PC-3 (cell line): ENCODE data around the gene LTF. TPM values are rescaled to one million over a fixed set of nuclear protein-coding genes. Genes with fewer than 3 reads are reported as not detected.

Experiments used
- ATAC-seq: fragments of 200-7000 bp; cut with Tn5 transposase; 2 replicates; pipeline ENCODE4 v1.9.1; 2020; ENCODE audit warnings: mild to moderate bottlenecking, moderate library complexity
- BruUV-seq: library from RNA; stranded (reverse); fragments of 400-500 nt; replicated peaks from 2 replicates; lab custom pipeline; 2021; lab: Mats Ljungman, UMichigan
- CTCF ChIA-PET: fragments of 300-600 bp; sonication (Branson Sonifier 250); formaldehyde crosslinking; loops from one replicate; lab custom pipeline; 2022; ENCODE audit warnings: antibody characterized with exemption; lab: Charles Lee
- POLR2A ChIA-PET: fragments of 300-600 bp; sonication (Branson Sonifier 250); formaldehyde crosslinking; loops from one replicate; lab custom pipeline; 2022; ENCODE audit warnings: antibody characterized with exemption; ENCODE audit not compliant: unreplicated experiment; lab: Charles Lee
- DNase-seq: peaks from one replicate; pipeline ENCODE4 v3.0.0-alpha.2; 2015
- H2AFZ ChIP-seq: fragments of 300-600 bp; sonication (generic); 2 replicates; pipeline ENCODE4 v1.6.0; 2016; ENCODE audit warnings: antibody characterized with exemption, low read length
- H3F3A ChIP-seq: fragments of 300-600 bp; sonication (generic); one replicate; pipeline ENCODE4 v1.6.0; 2017; ENCODE audit warnings: antibody characterized with exemption, low read length, control low read depth, mild to moderate bottlenecking; ENCODE audit not compliant: unreplicated experiment
- H3K27ac ChIP-seq: fragments of 300-600 bp; sonication (generic); 2 replicates; pipeline ENCODE4 v1.5.1; 2016; ENCODE audit warnings: mild to moderate bottlenecking, low read length
- H3K27me3 ChIP-seq: fragments of 300-600 bp; sonication (generic); 2 replicates; pipeline ENCODE4 v1.6.1; 2016; ENCODE audit warnings: low read length, mixed read lengths
- H3K36me3 ChIP-seq: fragments of 300-600 bp; sonication (generic); 2 replicates; pipeline ENCODE4 v1.6.1; 2016; ENCODE audit warnings: low read depth, mixed run types, low read length, mixed read lengths
- H3K4me1 ChIP-seq: fragments of 300-600 bp; sonication (generic); 2 replicates; pipeline ENCODE4 v1.5.1; 2016; ENCODE audit warnings: low read length; ENCODE audit not compliant: insufficient read depth
- H3K4me2 ChIP-seq: fragments of 300-600 bp; sonication (generic); 2 replicates; pipeline ENCODE4 v1.6.0; 2016; ENCODE audit warnings: low read length
- H3K4me3 ChIP-seq: fragments of 300-600 bp; sonication (generic); 2 replicates; pipeline ENCODE4 v1.5.1; 2016; ENCODE audit warnings: mild to moderate bottlenecking, low read length, mixed read lengths
- H3K79me2 ChIP-seq: fragments of 300-600 bp; sonication (generic); 2 replicates; pipeline ENCODE4 v1.6.1; 2017; ENCODE audit warnings: low read length, mixed read lengths
- H3K9ac ChIP-seq: fragments of 300-600 bp; sonication (generic); 2 replicates; pipeline ENCODE4 v1.6.0; 2016; ENCODE audit warnings: mild to moderate bottlenecking, low read length
- H3K9me2 ChIP-seq: fragments of 300-600 bp; sonication (generic); replicated peaks from 2 replicates; pipeline ENCODE4 v1.6.1; 2016; ENCODE audit warnings: mixed run types, low read length, mixed read lengths
- H3K9me3 ChIP-seq: fragments of 300-600 bp; sonication (generic); 2 replicates; pipeline ENCODE4 v1.6.1; 2016; ENCODE audit warnings: low read length, mixed read lengths
- H4K20me1 ChIP-seq: fragments of 300-600 bp; sonication (generic); 2 replicates; pipeline ENCODE4 v1.6.1; 2016; ENCODE audit warnings: low read length, mixed read lengths
- EZH2 ChIP-seq: fragments of 300-600 bp; sonication (generic); IDR thresholded peaks from one replicate; pipeline ENCODE4 v1.6.1; 2017; ENCODE audit warnings: antibody characterized with exemption, mild to moderate bottlenecking, low read length; ENCODE audit not compliant: unreplicated experiment
- EZH2phosphoT487 ChIP-seq: fragments of 300-600 bp; sonication (generic); IDR thresholded peaks from 2 replicates; pipeline ENCODE4 v1.6.1; 2018; ENCODE audit warnings: mild to moderate bottlenecking, antibody characterized with exemption, low read length, borderline replicate concordance
- intact Hi-C: fragments of 100-400 bp; cut with micrococcal nuclease; formaldehyde crosslinking; loops from 2 replicates; pipeline ENCODE4 v1.9.0; 2023
- total RNA-seq: library from RNA; depleted of rRNA; stranded (reverse); fragments of >200 nt; gene quantifications from 2 replicates; pipeline ENCODE4 v1.2.3, GENCODE V29; 2014
- TF ChIP-seq, protein P1 (sequence below): fragments of 300-600 bp; sonication (generic); conservative IDR thresholded peaks from 2 replicates; pipeline ENCODE4 v1.5.1; 2017; ENCODE audit warnings: antibody characterized with exemption, low read depth, mild to moderate bottlenecking, low read length

LTF gene
- total RNA-seq, 1 experiment from 2014 or later, result not detected

DNA sequence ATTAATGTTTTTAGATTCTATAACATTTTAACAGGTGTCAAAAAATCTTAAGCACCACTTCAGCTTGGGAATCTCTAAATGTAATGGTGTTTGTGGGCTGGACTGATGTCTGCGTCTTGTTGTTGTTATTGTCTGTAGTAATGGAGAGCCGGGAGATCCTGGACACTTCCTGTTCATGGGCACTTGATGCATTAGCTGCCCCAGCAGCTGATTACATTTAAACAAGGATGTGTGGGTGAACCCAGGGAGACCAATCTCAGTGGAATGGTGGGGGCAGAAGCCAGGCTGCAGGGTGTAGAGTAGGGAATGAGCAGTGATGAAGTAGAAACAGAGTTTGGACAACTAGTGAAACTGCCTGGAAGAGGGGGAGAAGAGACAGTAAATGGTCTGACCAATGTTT lies 65.6 kb downstream of the LTF start:
- POLR2A ChIA-PET, result no interaction called here
- TF ChIP-seq, protein P1, sequence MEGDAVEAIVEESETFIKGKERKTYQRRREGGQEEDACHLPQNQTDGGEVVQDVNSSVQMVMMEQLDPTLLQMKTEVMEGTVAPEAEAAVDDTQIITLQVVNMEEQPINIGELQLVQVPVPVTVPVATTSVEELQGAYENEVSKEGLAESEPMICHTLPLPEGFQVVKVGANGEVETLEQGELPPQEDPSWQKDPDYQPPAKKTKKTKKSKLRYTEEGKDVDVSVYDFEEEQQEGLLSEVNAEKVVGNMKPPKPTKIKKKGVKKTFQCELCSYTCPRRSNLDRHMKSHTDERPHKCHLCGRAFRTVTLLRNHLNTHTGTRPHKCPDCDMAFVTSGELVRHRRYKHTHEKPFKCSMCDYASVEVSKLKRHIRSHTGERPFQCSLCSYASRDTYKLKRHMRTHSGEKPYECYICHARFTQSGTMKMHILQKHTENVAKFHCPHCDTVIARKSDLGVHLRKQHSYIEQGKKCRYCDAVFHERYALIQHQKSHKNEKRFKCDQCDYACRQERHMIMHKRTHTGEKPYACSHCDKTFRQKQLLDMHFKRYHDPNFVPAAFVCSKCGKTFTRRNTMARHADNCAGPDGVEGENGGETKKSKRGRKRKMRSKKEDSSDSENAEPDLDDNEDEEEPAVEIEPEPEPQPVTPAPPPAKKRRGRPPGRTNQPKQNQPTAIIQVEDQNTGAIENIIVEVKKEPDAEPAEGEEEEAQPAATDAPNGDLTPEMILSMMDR, result no peak
- TF ChIP-seq EZH2, result no peak
- TF ChIP-seq EZH2phosphoT487, result no peak
- DNase-seq, result no peak
- intact Hi-C loops, result no loop called here
- H3K79me2 ChIP-seq, result no peaks in the 10 kb centered on the region
- no peaks in the 10 kb centered on the region for H3K36me3 ChIP-seq
- H4K20me1 ChIP-seq, result no peaks in the 10 kb centered on the region
- CTCF ChIA-PET, result no interaction called here
- peaks cover 12% of the 10 kb centered on the region; the same call in 1 of the 2 replicates for H3K4me1 ChIP-seq
- ATAC-seq, result no peak
- H3F3A ChIP-seq, result no peaks in the 10 kb centered on the region
- H2AFZ ChIP-seq, result no peak overlapping the region
- no TSS peak for BruUV-seq
- no peak overlapping the region for H3K9ac ChIP-seq
- H3K27ac ChIP-seq, result no peak overlapping the region
- no peaks in the 10 kb centered on the region for H3K9me2 ChIP-seq
- H3K4me3 ChIP-seq, result no peak overlapping the region
- no peaks in the 10 kb centered on the region for H3K9me3 ChIP-seq
- no peak overlapping the region for H3K4me2 ChIP-seq
- H3K27me3 ChIP-seq, result no peaks in the 10 kb centered on the region

DNA sequence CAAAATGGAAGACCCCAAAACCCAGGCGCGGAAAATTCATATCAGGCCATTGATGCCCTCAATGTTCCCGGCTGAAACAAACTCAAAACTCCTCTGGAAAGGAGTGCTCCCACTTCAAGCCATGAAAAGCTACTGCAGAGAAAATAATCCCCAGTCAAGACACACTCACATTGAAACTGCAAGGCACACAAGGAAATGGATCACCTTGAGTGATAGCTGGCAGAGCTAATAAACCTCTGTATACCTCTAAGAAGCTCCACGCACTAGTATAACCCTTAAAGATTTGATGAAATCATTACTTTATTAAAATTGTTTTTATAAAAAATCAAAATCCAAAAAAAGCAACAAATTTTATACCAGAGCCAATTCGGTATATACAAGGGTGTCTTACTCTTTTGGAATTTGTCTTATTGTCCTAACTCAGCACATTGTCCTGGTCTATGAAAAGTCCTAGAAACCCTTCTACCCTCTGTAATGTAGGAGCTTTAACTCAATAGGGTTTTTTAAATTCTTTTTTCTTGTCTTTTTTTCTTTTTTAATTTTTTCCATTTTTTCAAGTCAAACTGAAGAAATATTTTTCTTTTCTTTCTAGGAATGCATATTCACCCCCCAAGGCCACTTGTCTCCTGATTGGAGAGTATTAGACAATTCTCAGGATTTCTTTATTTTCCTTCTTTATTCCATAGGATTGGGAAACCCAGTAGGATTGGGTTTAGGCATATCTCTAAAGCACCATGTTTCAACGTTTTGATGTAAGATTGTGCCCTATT lies 66.3 kb downstream of the LTF start:
- POLR2A ChIA-PET, result no interaction called here
- CTCF ChIA-PET, result no interaction called here

More for the DNA sequence above, 66.3 kb downstream of the LTF start:
- Histone ChIP-seq H3K9ac (no peak overlapping the region), H3K9me3 (no peaks in the 10 kb centered on the region), H4K20me1 (no peaks in the 10 kb centered on the region), H3K27me3 (no peaks in the 10 kb centered on the region), H3K79me2 (no peaks in the 10 kb centered on the region), H3F3A (no peaks in the 10 kb centered on the region), H3K9me2 (no peaks in the 10 kb centered on the region), H3K27ac (no peak overlapping the region), H3K36me3 (no peaks in the 10 kb centered on the region), H3K4me3 (no peak overlapping the region), H3K4me1 (peaks cover 12% of the 10 kb centered on the region; the same call in 1 of the 2 replicates), H3K4me2 (no peak overlapping the region), H2AFZ (no peak overlapping the region)
- no TSS peak for BruUV-seq
- no peak for DNase-seq
- intact Hi-C loops, result no loop called here
- TF ChIP-seq, protein P1, result no peak
- TF ChIP-seq EZH2phosphoT487 (no peak), EZH2 (no peak)
- no peak for ATAC-seq
